ENCODE measurements around the gene CTXN2.

- TF ChIP-seq CTCF (IDR thresholded peaks at IDR 0.05 in 2 of 3, conservative IDR thresholded peaks at IDR 0.05 in 1 of 3; ENCODE audit: insufficient read depth in 2 of 3, low read depth in 1 of 3, low read length in 3 of 3) (no peak), MNT (conservative IDR thresholded peaks at IDR 0.05) (no peak), PHB (CRISPR knock-in tag; IDR thresholded peaks at IDR 0.05) (no peak)
Observed at GRCh38 chr15:48143856-48144255, 47.6 kb upstream of the CTXN2 start.

Data from K562 (cell line).